Daoy (cell line): ENCODE data around the gene SOX18. TPM values are rescaled to one million over a fixed set of nuclear protein-coding genes. Genes with fewer than 3 reads are reported as not detected.

ENCODE experiments used
- DNase-seq: peaks from one replicate; pipeline ENCODE4 v3.0.0-alpha.2; 2015; ENCODE audit warnings: low read depth
- total RNA-seq: library from RNA; depleted of rRNA; stranded (reverse); fragments of >200 nt; shearing (Covaris generic); gene quantifications from 2 replicates; pipeline ENCODE4 v1.2.3, GENCODE V29; 2014

The SOX18 gene
- total RNA-seq, 1 experiment from 2014 or later: not detected

DNA sequence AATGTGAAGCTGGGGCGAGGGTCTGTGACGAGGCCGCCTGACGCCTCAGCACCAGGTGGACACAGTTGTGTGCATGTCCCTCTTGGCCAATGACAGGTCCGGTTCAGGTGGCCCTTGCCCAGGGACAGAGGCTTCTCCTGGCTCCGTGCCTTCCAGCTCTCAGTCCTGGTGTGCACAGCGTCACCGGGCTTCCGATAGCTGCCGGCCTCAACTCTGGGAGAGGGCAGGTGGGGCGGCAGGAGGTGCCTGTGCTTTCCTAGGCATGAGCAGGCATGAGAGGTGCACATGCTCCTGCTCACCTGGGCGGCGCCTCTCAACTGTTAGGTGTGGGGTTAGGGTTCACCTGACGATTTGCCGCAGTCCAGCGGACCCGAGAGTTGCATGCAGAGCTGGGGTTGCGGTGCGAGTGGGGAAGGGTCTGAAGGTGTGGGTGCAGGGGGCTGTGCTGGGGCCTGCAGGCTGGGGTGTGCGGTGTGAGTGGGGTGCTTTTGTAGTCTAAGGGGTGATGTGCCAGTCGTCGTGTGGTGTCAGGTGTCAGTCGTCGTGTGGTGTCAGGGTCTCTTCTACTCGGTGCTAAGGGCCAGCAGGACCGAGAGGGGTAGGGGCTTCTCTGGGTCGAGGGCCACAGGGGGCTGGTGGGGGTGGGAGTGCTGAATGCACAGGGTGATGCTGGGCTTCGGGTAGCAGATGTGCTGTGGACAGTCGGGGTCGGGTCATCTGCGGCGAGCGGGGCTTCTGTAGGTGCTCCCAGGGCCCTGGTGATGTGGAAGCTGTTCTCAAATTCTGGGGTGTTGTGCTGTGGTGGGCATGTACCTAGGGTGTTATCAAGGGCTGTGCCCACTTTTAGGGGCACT lies 3.8 kb upstream of the SOX18 start:
- DNase-seq: no peak

DNA sequence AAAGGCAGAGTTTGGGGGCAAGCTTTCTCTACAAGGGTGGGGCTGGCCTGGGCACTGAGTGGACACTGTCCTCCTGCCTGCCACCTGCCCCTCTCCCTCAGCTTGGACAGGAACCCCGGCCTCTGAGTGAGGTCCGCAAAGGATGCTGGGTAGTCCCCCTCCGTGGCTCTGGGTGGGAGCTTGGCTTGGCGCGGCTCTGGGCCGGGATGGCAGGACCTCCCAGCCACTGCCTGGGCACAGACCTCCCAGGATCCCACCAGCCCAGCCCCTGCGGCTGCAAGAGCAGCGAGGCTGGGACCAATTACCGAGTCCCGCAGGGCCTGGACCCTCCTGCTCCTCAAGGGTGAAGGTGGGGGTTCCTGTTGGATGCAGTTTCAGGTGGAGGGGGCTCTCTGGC lies 2.9 kb upstream of the SOX18 start:
- DNase-seq: no peak

DNA sequence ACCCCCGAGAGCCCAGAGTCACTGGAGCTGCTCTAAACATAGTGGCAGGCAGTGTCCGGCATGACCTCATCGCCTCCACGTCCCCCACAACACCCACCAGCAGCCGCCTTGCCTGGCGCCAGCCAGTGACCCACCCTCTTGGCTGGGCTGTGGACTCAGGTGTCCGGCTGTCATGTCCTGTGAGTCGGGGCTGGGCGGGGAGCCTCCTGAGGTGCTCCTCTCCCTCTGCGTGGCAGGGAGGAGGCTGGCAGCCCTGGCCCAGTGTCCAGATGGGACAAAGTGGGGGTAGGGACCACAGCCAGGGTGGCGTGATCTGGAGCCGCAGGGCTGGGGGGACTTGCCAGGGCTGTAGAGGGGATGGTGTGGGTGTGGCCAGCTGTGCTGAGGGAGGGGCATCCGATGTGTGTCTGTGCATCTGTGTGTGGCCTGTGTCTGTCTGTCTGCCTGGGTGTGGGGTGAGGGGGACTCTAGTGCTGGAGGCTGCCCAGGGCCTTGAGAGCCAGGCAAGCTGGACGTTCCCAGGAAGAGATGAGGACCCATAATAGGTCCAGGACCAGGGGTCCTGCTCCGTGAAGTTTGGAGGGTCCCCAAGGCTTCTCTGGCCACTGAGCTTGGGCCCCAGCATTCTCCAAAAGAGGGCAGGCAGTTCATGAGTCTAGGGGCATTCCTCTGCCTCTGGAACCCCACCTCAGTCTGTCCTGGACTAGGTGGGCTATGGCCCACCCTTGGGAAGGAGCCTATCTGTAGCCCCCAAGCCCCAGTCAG lies 2.3 kb upstream of the SOX18 start:
- DNase-seq: no peak

DNA sequence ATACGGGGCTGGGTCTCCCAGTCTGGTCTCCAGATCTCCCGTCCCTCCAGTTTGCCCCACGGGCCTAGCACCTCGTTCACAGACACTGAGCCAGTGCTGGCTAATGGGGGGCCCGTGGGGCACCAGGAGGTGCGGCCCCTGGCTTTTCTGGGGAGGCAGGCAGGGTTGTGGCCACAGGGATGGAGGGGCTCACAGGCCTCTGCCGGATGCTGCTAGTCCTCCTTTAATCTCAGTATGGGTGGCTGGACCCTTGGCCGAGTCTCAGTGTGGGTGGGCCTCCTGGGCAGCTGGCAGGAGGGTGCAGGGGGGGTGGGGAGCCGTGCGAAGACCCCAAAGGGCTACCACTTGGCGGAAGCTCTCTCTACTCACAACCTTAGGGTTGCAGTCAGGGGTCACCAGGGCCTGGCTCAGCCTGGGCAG lies 1.6 kb upstream of the SOX18 start:
- DNase-seq: no peak

DNA sequence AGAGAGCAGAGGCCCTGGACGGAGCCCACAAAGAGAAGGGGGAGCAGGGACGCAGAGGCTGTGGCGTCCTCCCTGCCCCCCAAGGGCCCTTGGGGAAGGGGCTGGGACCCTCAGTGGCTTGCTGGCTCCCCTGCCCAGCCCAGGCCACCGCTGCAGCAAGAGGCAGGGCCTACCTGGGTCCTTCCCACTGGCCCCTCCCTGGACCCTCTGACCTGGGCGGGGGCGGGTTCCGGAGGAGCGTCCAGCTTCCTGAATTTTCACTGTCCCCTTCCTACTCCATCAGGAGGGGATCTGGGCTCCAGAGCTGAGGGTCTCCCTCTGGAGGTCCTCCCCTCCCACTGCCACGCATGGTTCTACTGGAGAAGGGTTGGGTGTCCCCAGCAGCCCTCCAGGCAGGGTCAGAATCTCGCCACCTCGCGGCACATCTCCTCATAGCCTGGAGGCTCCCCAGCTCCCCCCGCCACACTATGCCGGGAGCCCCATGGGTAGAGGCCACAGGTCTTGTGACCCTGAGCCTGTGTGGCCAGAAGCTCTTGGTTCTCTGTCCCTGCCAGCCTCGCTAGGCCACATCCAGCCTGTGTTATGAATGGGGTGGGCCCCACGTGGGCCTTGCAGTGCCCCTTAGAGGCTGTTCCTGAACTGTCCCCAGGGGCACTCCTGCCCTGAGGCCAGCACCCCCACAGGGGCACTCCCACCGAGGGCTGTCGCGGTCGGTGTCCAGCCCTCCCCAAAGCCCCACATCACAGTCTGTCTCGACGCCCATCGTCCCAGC lies 1.0 kb upstream of the SOX18 start:
- DNase-seq: no peak

DNA sequence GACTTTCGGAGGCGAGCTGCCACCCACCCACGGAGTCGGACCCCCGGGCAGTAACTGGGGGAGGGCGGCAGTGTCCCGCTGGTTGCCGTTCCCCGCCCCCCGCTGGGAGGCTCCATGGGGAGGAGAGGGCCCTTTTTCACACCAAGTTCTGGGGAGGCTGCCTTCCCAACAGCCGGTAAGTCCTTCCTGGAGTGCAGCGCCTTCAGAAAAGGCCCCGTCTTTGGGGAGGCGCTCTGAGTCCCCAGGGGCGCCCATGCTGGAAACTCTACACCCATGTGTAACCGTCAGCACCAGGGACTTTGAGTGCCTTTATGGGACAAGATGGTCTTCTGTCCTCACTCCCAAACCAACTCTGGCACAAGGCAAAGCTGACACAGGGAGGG lies 430 bp upstream of the SOX18 start:
- no peak for DNase-seq

DNA sequence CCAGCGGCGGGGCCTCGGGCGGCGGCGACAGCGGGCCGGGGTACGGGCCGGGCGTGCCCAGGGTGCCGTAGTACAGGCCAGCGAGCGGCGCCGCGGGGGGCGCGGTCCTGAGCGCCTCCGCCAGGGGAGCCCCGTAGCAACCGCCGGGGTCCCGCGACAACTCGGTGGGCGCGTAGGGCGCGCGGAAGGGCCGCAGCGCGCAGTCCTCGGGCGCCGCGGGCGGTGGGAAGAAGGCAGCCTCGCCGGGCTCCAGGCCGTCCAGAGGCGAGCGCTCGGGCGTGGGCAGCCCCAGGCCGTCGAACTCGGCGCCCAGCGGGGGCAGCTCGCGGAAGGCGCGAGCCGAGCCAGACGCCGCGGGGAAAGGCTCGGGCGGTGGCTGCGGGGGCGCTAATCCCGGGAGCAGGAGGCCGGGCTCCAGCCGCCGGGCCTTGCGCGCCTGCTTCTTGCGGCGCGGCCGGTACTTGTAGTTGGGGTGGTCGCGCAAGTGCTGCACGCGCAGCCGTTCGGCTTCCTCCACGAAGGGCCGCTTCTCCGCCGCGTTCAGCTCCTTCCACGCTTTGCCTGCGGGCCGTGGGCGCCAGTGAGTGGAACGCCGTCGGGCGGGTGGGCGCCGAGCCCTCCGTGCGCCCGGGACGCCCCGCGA lies 916 bp downstream of the SOX18 start:
- DNase-seq: no peak

DNA sequence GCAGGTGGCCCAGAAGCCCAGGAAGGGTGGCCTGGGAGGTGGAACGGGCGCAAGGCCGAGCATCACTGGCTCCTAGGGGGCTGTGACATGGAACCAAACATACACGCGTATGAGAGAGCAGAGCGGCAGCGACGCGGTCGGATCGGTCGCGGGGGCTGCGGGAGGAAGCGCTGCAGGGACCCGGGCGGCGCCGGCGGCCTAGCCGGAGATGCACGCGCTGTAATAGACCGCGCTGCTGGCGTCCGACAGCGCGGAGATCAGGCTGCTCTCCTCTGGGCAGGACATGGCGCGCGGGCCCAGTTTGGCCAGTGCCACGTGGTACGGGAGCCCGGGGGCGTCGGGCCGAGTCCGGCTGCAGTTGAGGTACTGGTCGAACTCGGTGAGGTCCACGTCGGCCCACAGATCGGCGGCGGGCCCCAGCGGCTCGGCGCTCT lies 1.5 kb downstream of the SOX18 start:
- no peak for DNase-seq

DNA sequence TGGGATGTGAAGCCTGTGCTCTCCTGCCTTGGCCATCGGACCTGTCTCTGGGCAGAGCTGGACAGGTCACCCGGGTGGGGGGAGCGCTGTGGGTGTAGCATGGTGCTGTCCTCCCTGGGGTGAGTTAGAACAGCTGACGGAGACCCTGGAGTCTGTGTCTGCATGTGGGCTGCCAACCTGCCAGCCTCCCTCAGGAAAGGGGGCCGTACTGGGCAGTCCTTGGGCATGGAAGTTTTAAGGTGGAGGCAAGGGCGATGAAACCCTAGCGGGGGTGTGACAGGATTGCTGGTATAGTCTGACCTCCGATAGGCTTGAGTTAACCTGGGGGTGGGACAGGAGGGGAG lies 2.4 kb downstream of the SOX18 start:
- DNase-seq: no peak

DNA sequence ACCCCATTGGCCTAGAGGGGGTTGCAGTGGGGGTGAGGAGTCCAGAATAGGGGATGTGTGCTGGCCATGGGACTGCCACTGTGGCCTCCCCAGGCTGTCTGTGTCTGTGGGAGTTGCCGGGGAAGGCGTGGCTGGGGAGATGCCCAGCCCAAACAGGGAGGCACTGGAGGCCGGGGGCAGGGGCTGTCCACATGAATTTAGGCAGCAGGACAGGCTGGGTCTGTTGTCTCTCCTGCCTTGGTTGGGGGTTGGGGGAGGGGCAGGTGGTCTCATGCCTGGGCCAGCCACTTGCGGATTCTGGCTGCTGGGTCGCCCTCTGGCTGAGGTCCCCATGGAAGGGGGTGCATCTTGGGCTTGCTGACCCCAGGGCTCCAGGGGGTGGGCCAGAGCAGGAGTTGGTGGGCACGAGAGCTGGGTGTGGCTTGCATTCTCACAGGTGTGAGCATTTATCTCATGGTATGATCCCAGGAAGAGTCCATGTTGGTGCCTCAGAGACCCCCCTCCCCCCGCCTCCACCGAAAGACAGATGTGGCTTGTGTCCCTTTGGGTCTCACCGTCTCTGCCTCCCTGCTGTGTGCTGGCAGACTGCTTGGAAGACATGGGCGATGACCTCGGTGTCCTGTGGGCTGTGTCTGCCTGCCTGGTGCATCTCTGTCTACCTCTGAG lies 4.0 kb downstream of the SOX18 start:
- DNase-seq: no peak

DNA sequence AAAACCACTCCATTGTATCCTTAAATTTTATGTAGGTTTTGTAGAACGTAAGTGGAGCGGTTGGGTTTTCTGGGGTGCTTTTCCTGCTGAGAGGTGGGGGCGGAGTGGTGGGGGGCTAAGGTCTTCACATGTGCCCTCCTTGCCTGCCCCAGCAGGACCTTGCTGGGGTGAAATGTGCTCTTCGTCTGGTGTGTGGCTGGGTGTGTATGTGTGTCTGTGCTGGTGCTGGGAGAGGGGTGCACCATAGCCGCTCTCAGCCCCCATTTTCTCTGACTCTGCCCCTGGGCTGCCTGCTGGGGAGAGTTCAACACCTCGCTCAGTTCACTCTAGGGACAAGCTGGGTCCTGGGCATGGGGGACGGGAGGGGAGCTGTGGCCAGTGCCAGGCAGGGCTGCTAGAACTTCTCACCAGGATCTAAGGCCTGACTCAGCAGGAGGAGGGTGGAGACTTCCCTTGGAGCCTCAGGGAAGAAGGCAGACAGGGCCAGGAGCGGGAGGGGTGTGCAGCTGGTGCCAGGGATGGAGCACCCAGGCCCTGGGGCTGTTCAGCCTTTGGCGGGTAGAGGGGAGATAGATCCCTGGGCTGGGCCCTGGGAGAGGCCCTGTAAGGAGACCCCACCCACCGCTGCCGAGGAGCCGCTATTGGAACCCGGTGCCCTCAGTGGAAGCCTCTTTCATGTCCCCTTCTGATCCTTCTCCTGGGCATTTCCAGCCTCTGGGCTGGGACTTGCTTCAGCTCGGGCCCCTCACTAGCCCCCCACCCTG lies 4.8 kb downstream of the SOX18 start:
- DNase-seq: peak; percentile 82

DNA sequence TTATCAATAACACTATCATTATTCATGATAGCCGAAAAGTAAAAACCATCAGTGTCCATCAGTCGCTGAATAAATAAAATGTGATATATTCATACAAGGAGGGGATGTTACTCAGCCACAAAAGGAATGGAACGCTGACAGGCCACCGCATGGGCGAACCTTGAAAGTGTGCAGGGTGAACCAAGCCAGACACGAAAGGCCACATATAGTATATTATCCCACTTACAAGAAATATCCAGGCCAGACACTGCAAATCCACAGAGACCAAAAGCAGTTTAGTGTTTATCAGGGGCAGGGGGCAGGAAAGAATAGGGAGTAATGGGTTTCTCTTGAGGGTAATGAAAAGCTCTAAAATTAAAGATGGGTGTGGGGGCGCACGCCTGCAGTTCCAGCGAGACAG lies 5.7 kb downstream of the SOX18 start:
- no peak for DNase-seq

DNA sequence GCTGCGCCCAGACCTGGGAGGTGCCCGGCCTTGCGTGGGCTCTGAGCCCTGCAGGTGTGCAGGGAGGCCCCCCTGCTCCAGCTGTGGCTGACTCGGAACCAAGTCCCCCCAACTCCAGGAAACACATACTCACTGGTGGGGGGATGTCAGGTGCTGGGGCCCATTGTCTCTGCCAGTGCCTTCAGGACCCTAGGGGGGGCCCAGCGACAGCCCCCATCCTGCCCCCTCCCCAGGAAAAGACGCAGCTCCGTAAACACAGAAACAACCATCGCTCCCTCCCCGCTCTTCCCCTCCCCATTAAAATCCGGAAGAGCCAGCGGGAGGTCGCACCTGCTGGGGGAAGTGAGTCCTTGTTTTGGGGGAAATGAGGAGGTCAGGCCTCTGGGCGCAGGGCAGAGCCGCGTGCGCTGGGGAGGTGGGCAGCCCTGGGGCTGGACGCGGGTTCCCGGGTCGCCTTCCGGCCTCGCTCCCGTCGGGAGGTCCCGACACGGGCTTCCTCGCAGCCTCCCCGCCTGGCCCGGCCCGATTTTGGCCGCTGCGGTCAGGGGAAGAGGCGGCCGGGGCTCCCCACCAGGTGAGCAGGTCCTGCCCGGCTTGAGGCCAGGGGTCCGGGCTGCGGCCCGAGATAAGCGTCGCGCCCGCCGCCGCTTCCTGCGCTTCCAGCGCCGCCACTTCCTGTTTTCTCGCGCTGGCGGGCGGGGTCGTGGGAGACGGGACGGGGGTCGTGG lies 7.2 kb downstream of the SOX18 start:
- DNase-seq: no peak

DNA sequence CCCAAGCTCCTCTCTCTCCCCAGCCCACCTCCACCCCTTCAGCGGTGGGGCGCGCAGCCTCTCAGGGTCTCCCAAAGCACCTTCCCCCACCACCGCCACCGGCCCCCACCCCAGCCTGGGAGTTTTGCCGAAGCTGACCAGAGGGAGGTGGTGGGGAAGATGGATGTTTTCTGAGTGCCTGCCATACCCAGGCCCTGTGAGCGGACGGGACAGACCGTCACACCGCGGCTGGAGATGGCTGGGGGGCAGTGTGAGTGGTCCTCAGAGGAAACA lies 7.7 kb downstream of the SOX18 start:
- DNase-seq: no peak

DNA sequence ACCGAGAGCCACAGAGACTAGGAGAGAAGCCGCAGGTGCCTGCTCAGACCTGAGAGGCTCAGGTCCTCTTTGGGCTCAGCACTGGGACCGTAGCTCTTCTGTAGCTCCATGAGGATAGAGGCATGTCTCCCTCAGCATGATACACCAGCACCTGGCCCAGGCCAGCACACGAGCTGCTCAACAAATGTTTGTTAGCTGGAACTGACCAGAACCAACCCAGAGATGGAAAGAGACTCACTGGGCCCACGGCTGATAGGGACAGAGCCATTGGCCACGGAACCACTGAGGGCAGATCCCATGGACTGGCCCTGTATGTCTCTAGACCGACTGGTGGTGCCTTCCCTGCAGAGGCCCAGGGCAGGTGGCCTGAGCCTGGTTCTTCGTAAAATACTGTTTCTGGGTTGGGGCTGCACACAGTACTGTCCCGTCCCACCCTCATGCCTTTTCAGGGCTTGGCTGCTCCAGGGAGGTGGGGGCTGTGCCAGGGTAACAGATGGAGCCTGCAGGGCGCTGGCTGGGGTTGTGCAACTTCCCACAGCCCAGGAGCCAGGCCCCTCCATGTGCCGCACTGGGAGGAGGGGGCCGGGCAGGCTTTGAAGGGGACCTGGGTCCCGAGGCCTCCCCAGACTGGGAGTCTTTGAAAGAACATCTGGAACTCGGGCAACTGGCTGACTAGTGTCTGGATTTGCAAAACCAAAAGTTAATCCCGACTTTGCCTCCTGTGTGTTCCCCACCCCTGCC lies 8.2 kb downstream of the SOX18 start:
- no peak for DNase-seq

DNA sequence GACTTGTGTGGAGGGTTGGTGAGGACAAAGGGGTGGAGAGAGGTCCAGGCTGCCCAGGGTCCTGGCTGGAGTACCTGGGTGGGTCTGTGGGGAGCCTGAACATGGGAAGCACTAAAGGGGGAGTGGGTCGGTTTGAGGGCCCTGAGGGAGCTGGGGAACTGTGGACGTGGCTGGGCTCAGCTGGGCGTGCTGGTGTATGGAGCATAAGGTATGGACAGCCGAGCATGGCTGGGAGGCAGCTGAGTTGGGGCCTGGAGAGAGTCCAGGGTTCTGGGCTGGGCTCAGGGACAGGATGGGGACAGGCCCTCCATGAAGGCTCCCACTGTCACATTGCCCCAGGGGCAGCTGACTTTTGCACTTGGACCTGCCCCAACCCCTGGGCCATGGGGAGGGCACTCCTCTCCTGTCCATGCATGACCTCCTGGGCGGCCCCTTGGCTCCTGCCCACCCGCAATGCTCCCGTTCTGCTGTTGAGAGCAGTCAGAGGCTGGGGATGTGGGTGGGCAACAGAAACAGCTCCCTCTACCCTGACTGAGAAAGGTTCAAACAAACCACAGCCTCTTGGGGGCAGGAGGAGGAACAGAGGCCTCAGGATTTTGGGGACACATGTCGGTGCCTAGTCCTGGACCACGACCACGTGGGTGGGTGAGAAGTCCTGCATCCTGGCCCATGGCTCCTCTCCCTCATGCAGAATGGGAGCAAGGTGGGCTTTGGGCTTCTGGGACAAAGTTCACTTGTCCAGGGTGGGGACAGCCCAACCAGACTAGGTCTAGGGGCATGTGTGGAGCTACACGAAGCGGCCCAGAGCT lies 9.0 kb downstream of the SOX18 start:
- DNase-seq: no peak

DNA sequence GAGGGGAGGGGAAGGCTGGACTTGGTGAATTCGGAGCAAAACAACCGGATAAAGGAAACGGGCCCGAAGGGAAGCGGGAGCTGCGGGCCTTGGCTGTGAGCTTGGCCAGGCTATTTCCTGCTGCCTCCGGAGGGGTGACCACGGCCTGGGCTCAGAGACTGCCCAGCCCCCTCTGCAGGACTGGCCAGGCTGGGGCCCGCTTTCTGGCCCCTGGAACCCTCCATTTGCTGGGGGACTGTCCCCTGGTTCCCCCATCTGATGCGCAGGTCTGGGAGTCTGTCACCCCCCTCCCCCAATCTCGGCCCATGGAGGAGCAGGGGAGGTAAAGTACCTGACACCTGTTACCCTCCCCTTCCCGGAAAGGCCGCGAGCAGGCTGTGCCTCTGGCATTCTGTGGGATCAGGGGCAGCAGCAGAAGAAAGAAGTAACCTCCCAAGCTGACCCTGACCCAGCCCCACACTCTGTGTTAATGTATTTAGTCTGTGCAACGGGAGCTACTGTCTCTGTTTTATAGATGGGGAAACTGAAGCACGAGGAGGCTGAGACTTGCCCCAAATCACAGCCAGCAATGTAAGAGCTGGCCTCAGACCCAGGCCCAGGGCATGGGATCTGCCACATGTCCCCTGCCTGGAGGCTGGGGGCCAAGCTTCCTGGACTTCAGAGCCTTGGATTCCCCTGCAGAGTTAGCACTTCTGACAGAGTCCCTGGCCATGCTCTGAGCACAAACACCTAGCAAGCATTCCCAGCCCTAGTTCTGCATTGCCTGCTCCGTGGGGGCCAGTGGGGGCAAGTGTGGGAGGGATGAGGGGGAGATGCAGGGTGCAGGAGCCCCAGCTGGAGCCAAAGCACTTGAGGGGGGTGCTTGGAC lies 9.9 kb downstream of the SOX18 start:
- DNase-seq: no peak
